ENCODE data around the gene NOG.

The NOG gene

DNA sequence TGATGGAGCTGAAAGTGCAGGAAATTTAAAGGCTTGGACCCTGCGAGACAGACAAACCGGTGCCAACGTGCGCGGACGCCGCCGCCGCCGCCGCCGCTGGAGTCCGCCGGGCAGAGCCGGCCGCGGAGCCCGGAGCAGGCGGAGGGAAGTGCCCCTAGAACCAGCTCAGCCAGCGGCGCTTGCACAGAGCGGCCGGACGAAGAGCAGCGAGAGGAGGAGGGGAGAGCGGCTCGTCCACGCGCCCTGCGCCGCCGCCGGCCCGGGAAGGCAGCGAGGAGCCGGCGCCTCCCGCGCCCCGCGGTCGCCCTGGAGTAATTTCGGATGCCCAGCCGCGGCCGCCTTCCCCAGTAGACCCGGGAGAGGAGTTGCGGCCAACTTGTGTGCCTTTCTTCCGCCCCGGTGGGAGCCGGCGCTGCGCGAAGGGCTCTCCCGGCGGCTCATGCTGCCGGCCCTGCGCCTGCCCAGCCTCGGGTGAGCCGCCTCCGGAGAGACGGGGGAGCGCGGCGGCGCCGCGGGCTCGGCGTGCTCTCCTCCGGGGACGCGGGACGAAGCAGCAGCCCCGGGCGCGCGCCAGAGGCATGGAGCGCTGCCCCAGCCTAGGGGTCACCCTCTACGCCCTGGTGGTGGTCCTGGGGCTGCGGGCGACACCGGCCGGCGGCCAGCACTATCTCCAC lies at the start of gene NOG:
Gene NOG, plus strand, starts transcription at position 54 of the 674 bp plus-strand sequence. Its CDS starts 525 bp downstream, at position 579.
- no peaks in the 10 kb centered on the region for H3K9me3 Mint-ChIP-seq
- no peaks in the 10 kb centered on the region for H3K36me3 Mint-ChIP-seq
- peak; percentile 24 to 74 for DNase-seq (ENCODE audit: low spot score in 2 of 2)
- peak within 1 kb of the TSS; percentile 57 for H3K4me3 Mint-ChIP-seq
- no peak within 1 kb of the TSS for H3K27ac Mint-ChIP-seq
- peak; percentile 65 for ATAC-seq
- H3K4me1 Mint-ChIP-seq = peaks cover 27% of the 10 kb centered on the region

DNA sequence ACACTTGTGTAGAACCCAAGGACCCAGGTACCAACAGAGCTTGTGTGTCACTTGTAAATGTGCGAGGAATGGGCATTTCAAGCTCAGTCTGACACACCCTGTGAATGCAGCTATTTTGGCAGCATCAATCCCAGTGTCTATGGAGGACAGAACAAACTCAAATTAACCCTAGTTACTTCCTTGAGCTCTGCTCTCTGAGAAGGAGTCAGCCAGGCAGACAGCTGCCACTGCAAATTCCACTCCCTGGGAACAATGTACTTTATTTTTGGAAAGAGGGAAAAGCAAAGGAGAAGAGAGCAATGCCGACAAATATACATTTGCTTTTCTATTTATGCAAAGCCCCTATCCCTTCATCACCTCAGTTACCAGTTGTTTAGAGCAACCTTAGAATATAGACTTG lies 48.4 kb upstream of the NOG start:
- H3K27ac Mint-ChIP-seq = no peak overlapping the region
- H3K9me3 Mint-ChIP-seq = no peaks in the 10 kb centered on the region
- ATAC-seq (no peak), DNase-seq (ENCODE audit: low spot score in 2 of 2) (no peak)
- no peaks in the 10 kb centered on the region for H3K36me3 Mint-ChIP-seq
- H3K4me3 Mint-ChIP-seq = no peak overlapping the region
- H3K4me1 Mint-ChIP-seq = no peaks in the 10 kb centered on the region

DNA sequence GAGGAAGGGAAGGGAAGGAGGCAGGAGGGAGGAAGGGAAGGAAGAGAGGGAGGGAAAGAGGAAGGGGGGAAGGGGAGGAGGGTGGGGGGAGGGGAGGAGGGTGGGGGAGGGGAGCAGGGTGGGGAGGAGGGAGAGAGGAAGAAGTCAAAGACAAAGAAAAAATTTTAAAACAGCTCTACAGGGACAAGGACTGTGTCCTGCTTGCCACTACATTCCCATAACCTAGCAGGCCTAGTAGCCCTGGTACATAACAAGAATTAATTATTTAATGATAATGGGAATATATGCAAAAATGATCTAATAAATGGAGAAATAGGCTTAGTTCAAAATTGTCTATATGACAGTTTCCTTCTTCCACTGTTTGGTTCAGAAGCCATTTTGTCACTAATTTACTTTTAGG lies 47.6 kb upstream of the NOG start:
- ATAC-seq (no peak), DNase-seq (ENCODE audit: low spot score in 2 of 2) (no peak)
- Mint-ChIP-seq H3K4me1 (no peaks in the 10 kb centered on the region), H3K4me3 (no peak overlapping the region), H3K27ac (no peak overlapping the region), H3K36me3 (no peaks in the 10 kb centered on the region), H3K9me3 (no peaks in the 10 kb centered on the region)

DNA sequence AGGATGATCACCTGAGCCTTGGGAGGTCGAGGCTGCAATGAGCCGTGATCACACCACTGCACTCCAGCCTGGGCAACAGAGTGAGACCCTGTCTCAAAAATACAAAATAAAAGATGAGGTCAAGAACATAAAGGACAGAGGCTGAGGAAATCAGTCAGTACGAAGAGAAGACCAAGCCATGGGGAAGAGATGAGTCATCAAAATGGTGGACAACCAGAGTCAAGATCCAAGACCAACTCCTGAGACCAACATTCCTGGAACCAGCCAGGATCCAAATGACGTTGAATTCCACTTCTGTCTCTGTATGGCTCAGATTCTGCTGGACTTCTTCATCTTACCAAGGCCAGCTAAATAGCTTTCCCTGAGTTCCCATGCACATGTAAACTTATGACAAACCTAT lies 44.8 kb upstream of the NOG start:
- ATAC-seq (no peak), DNase-seq (ENCODE audit: low spot score in 2 of 2) (no peak)
- Mint-ChIP-seq H3K27ac (no peak overlapping the region), H3K4me3 (no peak overlapping the region), H3K36me3 (no peaks in the 10 kb centered on the region), H3K4me1 (no peaks in the 10 kb centered on the region), H3K9me3 (peaks cover 5% of the 10 kb centered on the region)

DNA sequence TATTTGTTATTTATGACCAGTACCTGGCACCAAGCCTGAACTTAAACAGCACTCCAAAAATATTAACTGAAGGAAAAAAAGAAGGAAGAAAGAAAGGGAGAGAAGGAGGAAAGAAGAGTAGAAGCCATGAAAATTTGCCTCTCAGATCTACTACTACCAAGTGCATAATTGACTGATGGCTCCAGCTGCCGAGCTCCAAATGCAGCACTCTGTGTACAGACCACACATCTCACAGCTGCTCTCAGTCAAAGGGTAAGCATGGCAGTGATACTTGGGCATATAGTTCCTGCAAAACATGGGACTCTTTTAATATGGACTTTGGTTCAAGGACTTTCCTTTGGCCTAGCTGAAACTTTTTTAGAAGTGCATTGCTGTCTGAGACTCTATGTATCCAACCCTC lies 44.0 kb upstream of the NOG start:
- no peak overlapping the region for H3K4me3 Mint-ChIP-seq
- ATAC-seq = no peak

DNA sequence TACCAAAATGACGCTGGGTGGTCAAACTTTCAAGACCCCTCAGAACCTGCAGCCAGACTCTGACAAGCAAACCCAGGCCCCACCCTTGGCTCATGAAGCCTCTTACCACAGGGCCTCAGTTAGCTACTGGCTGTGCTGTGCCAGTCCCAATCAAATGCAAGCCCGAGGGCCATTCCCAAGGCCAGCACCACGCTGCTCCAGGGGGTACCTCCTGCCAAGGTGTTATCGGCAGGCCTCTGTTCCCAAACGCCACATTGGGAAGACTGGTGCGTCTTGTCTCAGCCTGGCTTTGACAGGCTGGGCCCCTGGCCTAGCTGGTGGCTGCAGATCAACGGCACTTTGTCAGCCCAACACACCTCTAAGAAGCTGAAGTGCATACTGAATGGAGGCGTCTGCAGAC lies 35.8 kb upstream of the NOG start:
- H3K9me3 Mint-ChIP-seq = no peaks in the 10 kb centered on the region
- DNase-seq (ENCODE audit: low spot score in 2 of 2) = no peak

More for the DNA sequence above, 44.0 kb upstream of the NOG start:
- Mint-ChIP-seq H3K27ac (no peak overlapping the region), H3K9me3 (peaks cover 5% of the 10 kb centered on the region), H3K36me3 (no peaks in the 10 kb centered on the region), H3K4me1 (no peaks in the 10 kb centered on the region)
- no peak for DNase-seq (ENCODE audit: low spot score in 2 of 2)

DNA sequence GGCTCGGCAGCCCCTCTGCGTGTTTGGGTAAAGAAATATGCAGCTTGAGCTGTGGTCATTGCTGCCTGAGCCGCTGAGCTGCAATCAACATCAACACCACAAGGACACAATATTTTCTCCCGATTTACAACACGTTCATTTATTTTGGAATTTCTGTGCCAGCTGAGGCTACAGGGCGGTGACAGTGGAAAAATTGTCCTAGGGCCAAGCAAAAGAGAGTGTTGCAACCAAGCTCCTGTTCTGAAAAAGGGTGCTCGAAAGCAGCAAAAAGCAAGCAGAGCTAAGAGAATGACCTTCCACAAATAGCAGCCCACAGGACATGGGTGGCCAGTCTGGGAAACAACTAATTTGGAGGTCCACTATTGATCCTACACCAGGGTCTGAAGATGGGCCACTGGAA lies 35.4 kb upstream of the NOG start:
- Mint-ChIP-seq H3K27ac (no peak overlapping the region), H3K4me1 (no peaks in the 10 kb centered on the region), H3K9me3 (no peaks in the 10 kb centered on the region)

More for the DNA sequence above, 35.8 kb upstream of the NOG start:
- Mint-ChIP-seq H3K36me3 (no peaks in the 10 kb centered on the region), H3K4me1 (no peaks in the 10 kb centered on the region), H3K4me3 (no peak overlapping the region), H3K27ac (no peak overlapping the region)
- ATAC-seq = no peak

DNA sequence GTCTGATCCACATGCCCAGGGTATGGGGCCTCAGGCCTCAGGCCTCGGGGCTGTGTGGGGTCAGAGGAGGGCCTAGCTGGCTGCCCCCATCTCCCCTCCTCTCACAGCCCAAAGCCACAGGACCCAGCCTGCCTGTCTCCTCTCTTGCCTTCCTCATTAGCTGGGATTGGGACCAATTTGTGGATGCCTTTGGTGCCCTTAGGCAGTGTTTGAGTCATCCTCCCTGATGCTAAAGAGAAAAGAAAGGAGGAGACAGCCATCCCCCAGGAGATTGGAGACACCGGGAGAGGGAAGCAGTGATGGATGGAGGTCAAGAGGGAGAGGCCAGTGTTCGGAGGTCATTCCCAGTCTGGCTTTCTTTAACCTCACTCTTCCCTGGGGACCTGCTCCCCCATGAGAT lies 23.3 kb upstream of the NOG start:
- no peaks in the 10 kb centered on the region for H3K9me3 Mint-ChIP-seq
- ATAC-seq = no peak
- no peak overlapping the region for H3K4me3 Mint-ChIP-seq
- H3K4me1 Mint-ChIP-seq = no peaks in the 10 kb centered on the region
- no peak overlapping the region for H3K27ac Mint-ChIP-seq
- no peak for DNase-seq (ENCODE audit: low spot score in 2 of 2)
- no peaks in the 10 kb centered on the region for H3K36me3 Mint-ChIP-seq

More for the DNA sequence above, 35.4 kb upstream of the NOG start:
- DNase-seq (ENCODE audit: low spot score in 2 of 2) = no peak
- H3K4me3 Mint-ChIP-seq = no peak overlapping the region
- no peaks in the 10 kb centered on the region for H3K36me3 Mint-ChIP-seq
- no peak for ATAC-seq

DNA sequence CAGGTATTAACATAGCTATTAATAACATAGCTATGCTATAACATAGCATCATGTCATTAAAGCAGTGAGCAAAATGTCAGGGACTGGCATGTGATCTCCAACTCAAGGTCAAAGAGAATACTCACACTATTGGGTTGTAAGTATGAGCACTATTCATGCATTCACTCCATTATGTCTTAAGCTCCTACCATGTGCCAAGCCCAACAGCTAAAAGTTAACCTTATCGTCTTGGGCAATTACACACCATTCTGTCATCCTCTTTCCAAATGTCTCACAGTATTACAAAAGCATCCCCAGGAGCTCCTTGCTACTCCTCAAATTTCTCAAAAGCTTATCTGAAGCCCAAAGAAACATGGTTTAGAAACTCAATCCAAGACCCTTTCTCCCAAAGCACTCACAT lies 22.0 kb upstream of the NOG start:
- no peak overlapping the region for H3K27ac Mint-ChIP-seq
- H3K4me3 Mint-ChIP-seq = no peak overlapping the region
- no peaks in the 10 kb centered on the region for H3K4me1 Mint-ChIP-seq
- ATAC-seq = no peak
- no peak for DNase-seq (ENCODE audit: low spot score in 2 of 2)
- H3K36me3 Mint-ChIP-seq = no peaks in the 10 kb centered on the region
- no peaks in the 10 kb centered on the region for H3K9me3 Mint-ChIP-seq

DNA sequence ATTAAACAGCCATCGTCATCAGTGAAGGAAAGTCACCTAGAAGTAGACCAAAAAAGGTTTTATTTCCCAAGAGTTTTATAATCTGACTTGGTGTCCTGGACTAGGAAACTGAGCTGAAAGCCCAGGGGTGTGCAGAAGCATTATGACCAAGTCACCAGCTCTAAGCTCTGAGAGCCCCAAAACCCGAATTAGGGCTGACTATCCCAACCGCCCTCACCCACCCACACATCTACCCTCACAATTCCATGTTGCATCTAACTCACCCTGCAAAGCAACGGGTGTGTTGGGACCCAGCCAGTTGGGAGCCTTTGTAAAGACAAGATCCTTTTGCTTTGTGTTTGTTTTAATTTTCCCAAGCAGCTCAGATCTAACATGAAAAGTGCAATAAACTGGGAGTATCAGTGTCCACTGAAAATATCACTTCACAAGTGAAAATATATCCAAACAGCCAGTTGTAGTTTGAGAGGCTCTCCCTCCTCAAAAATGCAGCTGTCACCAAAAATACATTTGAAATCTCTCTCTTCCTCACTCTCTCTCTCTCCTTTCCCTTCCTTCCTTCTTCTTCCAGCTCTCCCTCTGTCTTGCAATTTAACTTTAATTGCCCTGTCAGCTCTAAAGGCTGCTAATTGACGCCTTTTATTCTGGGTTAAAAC lies 16.2 kb upstream of the NOG start:
- ATAC-seq (no peak), DNase-seq (ENCODE audit: low spot score in 2 of 2) (no peak)
- Mint-ChIP-seq H3K27ac (no peak overlapping the region), H3K4me1 (no peaks in the 10 kb centered on the region), H3K36me3 (no peaks in the 10 kb centered on the region), H3K4me3 (no peak overlapping the region), H3K9me3 (no peaks in the 10 kb centered on the region)

DNA sequence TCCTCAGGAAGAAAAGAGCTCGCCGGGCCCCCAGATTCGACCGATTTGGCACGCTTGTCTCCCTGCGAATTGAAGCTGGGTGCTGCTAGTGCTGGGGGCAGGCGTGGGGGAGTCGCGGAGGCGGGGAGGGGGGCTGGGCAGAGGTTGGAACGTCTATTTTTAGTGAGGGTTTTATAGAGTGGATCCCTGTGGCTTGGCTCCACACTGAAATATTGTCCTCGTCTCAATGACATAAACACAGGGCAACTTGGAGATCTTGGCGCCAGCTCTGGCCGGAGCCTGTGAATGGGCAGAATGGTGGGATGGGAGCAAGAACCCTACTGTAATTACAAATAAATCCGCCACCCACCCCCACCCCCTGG lies 15.7 kb upstream of the NOG start:
- ATAC-seq (no peak), DNase-seq (ENCODE audit: low spot score in 2 of 2) (no peak)
- Mint-ChIP-seq H3K27ac (no peak overlapping the region), H3K36me3 (no peaks in the 10 kb centered on the region), H3K9me3 (no peaks in the 10 kb centered on the region), H3K4me1 (no peaks in the 10 kb centered on the region), H3K4me3 (no peak overlapping the region)

DNA sequence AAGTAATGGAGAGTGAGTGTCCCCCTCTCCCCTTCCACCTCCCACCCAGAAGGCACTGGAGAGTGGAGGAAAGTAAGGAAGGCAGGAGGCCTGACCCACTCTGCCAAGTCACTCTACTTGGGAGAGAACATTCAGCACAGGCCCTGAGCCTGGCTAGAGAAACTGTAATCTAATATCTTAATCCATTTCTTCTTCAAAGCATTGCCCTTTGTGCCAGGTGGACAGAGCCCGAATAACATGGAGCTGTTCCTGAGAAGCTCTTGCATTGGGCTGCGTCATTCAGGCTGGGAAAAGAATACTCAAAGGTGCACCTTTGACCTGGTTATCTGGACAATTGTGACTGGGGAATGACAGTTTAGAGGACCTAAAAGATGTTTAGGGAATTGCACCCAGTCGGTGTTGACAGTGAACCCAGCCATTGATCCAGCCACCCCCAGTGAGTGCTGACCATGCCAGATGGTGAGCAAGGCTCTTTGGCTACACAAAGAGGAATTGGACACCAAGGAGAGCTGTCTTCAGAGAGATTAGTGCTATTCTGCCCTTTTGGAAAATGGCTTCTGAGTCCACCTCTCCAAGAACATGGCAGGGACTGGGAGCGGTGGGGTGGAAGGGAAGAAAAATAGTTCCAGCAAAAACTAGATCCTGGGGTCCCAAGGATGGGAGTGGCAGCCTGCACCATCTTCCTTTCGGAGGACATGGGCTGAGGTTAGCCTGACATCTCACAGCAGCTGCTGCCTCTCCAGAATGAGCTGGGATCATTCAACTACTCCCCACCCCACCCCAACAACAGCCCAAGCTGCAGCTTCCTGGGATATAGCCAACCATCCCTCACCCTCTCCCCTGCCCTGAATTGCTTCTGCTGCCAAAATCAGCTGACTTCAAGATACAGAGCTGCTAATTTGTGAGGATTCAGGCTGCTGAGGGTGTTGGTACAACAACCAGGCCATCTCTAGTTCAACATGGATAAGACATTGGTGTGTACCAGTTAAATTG lies 11.6 kb upstream of the NOG start:
- ATAC-seq (no peak), DNase-seq (ENCODE audit: low spot score in 2 of 2) (no peak)
- Mint-ChIP-seq H3K4me3 (no peak overlapping the region), H3K36me3 (no peaks in the 10 kb centered on the region), H3K27ac (no peak overlapping the region), H3K9me3 (no peaks in the 10 kb centered on the region), H3K4me1 (no peaks in the 10 kb centered on the region)

DNA sequence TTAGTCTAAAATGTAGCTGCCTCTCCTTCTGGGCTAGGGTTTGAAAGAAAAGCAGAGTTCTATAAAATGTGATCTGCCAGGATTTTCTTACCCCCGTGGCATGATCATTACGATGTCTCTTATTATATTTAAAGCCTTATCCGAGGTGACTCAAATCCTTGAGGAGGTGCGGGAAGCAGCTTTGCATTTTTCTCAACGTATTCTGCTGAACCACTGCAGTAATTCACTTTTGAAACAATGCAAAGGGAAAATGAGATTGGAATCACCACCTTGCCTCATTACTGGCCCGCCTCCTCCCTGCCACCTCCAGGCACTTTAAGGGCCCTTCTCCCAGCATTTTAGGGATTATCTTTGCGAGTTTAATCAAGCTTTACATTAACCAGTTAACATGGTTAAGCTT lies 9.7 kb upstream of the NOG start:
- Mint-ChIP-seq H3K36me3 (no peaks in the 10 kb centered on the region), H3K27ac (no peak overlapping the region), H3K4me3 (no peak overlapping the region), H3K4me1 (no peaks in the 10 kb centered on the region), H3K9me3 (no peaks in the 10 kb centered on the region)
- ATAC-seq (no peak), DNase-seq (ENCODE audit: low spot score in 2 of 2) (no peak)

DNA sequence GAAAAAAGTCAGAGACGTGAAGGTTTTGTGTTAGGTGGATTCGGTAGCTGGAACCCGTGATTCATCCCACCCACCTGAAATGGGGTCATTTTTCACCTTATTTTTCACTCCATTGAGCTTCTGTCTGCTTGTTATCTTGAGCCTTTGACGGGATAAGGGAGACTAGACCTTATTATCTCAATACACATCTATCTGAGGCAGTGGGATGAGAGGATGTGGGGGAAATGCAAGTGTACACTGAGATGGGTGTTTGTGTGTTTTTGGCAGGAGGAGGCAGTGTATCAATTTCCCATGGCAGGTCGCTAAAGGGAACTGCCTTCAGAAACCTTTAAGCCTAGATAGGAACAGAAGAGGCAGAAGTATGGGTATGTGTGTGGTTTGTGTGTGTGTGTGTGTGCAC lies 6.2 kb upstream of the NOG start:
- H3K9me3 Mint-ChIP-seq = no peaks in the 10 kb centered on the region
- DNase-seq (ENCODE audit: low spot score in 2 of 2) = no peak
- H3K4me1 Mint-ChIP-seq = peaks cover 6% of the 10 kb centered on the region
- no peak overlapping the region for H3K27ac Mint-ChIP-seq
- H3K4me3 Mint-ChIP-seq = no peak overlapping the region
- H3K36me3 Mint-ChIP-seq = no peaks in the 10 kb centered on the region
- ATAC-seq = no peak

DNA sequence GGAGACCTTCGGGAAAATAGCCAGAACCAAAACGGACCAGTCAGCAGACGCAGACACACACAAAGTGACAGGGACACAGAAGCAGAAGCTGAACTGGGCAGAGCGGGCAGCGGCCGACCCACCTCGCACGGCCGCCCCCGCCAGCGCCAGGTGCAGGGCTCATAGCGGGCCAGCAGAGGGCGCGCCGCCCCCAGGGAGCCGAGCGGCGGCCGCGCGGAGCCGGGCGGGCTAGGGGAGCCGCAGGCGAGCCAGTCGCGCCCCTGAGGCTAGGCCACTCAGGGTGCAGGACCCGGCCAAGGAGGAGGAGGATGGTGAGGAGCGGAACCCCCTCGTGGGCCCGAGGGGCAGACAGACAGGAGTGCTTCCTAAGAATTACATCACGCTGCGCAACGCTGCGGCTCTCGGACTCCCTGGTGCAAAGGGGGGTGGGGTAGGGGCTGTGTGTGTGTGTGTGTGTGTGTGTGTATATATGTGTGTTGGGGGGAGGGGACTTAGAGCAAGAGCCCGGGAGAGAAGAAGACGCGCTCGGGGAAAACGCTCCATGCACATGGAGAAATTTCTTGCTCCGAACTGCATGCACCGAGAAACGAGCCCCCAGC lies 913 bp upstream of the NOG start:
- Mint-ChIP-seq H3K9me3 (no peaks in the 10 kb centered on the region), H3K4me3 (peak overlapping the region; percentile 57), H3K27ac (no peak overlapping the region)

More for the DNA sequence above, 913 bp upstream of the NOG start:
- Mint-ChIP-seq H3K4me1 (peaks cover 20% of the 10 kb centered on the region), H3K36me3 (no peaks in the 10 kb centered on the region)
- ATAC-seq (peak; percentile 73), DNase-seq (ENCODE audit: low spot score in 2 of 2) (peak; percentile 82 to 83)

Measured in stimulated activated effector memory CD8-positive, alpha-beta T cell treated with anti-CD3 and anti-CD28 coated beads, Interleukin-12 subunit alpha, Interleukin-12 subunit beta, amount 100 ng/mL, for 72 hours (primary cell).